Measurements from ENCODE around the gene NOCT. TPM values are rescaled to one million over a fixed set of nuclear protein-coding genes. Genes with fewer than 3 reads are reported as not detected.

NOCT gene
- total RNA-seq, 1 experiment from 2014 or later, result 20.4 TPM

GRCh38 chr4:138992676-138993075 is 22.9 kb upstream of the NOCT start:
- intact Hi-C loops (cut with micrococcal nuclease), result no loop called here
- Histone ChIP-seq H3K4me1 (ENCODE audit: control insufficient read depth in 1 of 2, insufficient read depth in 2 of 2, low read length in 2 of 2) (no peaks in the 10 kb centered on the region), H4K20me1 (ENCODE audit: insufficient read depth) (no peaks in the 10 kb centered on the region), H3K36me3 (ENCODE audit: control insufficient read depth in 1 of 2, insufficient read depth in 2 of 2, low read length in 2 of 2) (no peaks in the 10 kb centered on the region), H3K27me3 (ENCODE audit: insufficient read depth, low read length) (no peaks in the 10 kb centered on the region), H3K9me3 (ENCODE audit: control insufficient read depth in 1 of 2, insufficient read depth in 1 of 2, low read depth in 1 of 2, low read length in 2 of 2) (no peaks in the 10 kb centered on the region), H3K4me2 (ENCODE audit: low read length) (no peak overlapping the region), H3K9ac (ENCODE audit: low read length) (no peak overlapping the region), H3K4me3 (replicated peaks in 1 of 2; ENCODE audit: low read depth in 1 of 2, low read length in 2 of 2) (no peak overlapping the region), H3K79me2 (ENCODE audit: insufficient read depth, low read length) (no peaks in the 10 kb centered on the region), H3K9me2 (ENCODE audit: insufficient read depth) (no peaks in the 10 kb centered on the region), H3K27ac (ENCODE audit: low read depth, low read length) (no peak overlapping the region), H2AFZ (ENCODE audit: low read depth, low read length, poor library complexity, severe bottlenecking) (no peak overlapping the region)
- ChIA-PET CTCF (no interaction called here), RAD21 (ENCODE audit: low non-redundant PET in 1 of 2, low total read pairs in 2 of 2, uncharacterized antibody in 2 of 2, unreplicated experiment in 2 of 2) (no interaction called here), POLR2A (no interaction called here)
- ATAC-seq (no peak), DNase-seq (ENCODE audit: low read depth, low spot score) (no peak)
- BruUV-seq (replicated peaks), result no TSS peak
- TF ChIP-seq REST (IDR thresholded peaks at IDR 0.05; ENCODE audit: low read depth), result no peak
- TF ChIP-seq POLR2AphosphoS5 (IDR thresholded peaks at IDR 0.05; ENCODE audit: low read depth, low read length), result no peak
- TF ChIP-seq ZNF274 (IDR thresholded peaks at IDR 0.05; ENCODE audit: low read depth, low read length), result no peak
- no peak for TF ChIP-seq MAX (IDR thresholded peaks at IDR 0.05)
- no peak for TF ChIP-seq SP1 (IDR thresholded peaks at IDR 0.05; ENCODE audit: low read depth)
- TF ChIP-seq SRF (IDR thresholded peaks at IDR 0.05; ENCODE audit: low read depth), result no peak
- no peak for TF ChIP-seq CTCF (IDR thresholded peaks at IDR 0.05 in 2 of 3, conservative IDR thresholded peaks at IDR 0.05 in 1 of 3; ENCODE audit: borderline replicate concordance in 1 of 3, insufficient read depth in 1 of 3, low read depth in 2 of 3, low read length in 2 of 3)
- TF ChIP-seq CEBPB (IDR thresholded peaks at IDR 0.05; ENCODE audit: low read depth), result no peak
- TF ChIP-seq EZH2phosphoT487 (IDR thresholded peaks at IDR 0.05; ENCODE audit: borderline replicate concordance), result no peak
- no peak for TF ChIP-seq ELF1 (IDR thresholded peaks at IDR 0.05; ENCODE audit: borderline replicate concordance, low read depth)
- no peak for TF ChIP-seq POLR2A (IDR thresholded peaks at IDR 0.05; ENCODE audit: borderline replicate concordance, extremely low read depth, insufficient read depth, insufficient read length)
- TF ChIP-seq ZBTB33 (IDR thresholded peaks at IDR 0.05; ENCODE audit: extremely low read depth, insufficient replicate concordance, low read length), result no peak
- TF ChIP-seq RAD21 (IDR thresholded peaks at IDR 0.05; ENCODE audit: low read depth), result no peak
- no peak for TF ChIP-seq YY1 (IDR thresholded peaks at IDR 0.05; ENCODE audit: extremely low read depth, insufficient replicate concordance, low read depth, low read length)
- TF ChIP-seq ATF3 (IDR thresholded peaks at IDR 0.05), result no peak
- TF ChIP-seq CBX3 (IDR thresholded peaks at IDR 0.05; ENCODE audit: low read depth), result no peak
- TF ChIP-seq JUND (IDR thresholded peaks at IDR 0.05), result no peak
- TF ChIP-seq ZFX (IDR thresholded peaks at IDR 0.05), result no peak
- TF ChIP-seq SIN3A (IDR thresholded peaks at IDR 0.05; ENCODE audit: low read depth), result no peak

All from HCT116 (cell line).